HCEC 1CT (cell line): ENCODE data around the gene IFI27.
A peak's percentile ranks its signal among the peaks of the same experiment; 100 is the strongest.
"Not testable (repeated sequence)": the region's sequence is repeated elsewhere in the genome, so short reads cannot be mapped to it uniquely, and the experiment has no call there.

Experiments
- DNase-seq: peaks from one replicate; pipeline ENCODE4 v3.0.0-alpha.2; 2017

Gene IFI27

GRCh38 chr14:94126800-94127199 lies 16.3 kb downstream of the IFI27 start:
- no peak for DNase-seq

DNA sequence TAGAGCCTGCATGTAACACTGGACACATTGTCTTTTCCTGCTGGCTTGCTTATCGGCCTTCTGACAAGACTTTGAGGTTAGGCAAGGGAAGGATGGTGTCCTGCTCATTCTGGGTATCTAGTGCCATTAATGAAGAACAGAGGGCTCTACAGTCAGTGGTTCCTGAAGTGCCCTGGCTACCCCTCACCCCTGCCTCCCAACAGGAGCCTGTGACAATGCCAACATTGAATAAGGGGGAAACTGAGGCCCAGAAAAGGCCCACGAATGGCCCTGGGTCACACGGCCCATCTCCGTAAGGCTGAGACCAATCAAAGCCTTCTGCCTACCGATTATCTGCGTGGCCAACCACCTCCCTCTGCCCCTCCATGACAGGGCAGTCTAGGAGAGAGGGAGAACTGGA lies 16.8 kb downstream of the IFI27 start:
- no peak for DNase-seq

GRCh38 chr14:94128216-94128839 lies 17.8 kb downstream of the IFI27 start:
- no peak for DNase-seq

DNA sequence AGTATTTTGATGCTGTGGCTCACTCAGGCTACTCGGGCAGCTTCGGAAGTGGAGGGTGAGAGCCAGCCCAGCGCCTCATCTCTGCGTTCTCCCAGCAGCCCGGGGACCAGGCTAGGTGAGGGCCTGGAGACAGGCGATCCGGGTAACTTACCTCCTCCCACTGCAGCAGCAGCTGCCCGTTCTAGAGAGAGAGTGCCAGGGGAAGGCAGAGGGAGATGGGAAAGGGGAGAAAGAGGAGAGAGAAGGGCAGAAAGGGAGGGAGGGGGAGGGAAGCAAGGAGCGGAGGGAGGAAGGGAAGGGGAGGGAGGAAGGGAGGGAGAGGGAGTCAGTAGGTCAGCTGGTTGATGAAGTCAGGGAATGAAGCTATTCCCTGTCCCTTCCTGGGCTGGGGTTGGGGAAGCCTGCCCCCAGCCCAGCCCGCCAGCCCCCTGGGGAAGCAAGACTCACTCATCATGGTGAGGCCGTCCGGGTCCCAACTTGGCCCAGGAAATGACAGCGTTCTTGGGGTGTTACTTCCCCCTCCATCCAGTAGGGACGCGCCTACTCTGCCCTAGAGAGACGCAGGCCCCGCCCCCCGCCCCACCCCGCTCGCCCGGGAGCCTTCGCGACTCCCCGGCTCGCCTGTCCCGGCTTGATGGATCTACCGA lies 18.7 kb downstream of the IFI27 start, which contains the start of gene IFI27L2:
Gene IFI27L2 (minus strand): TSS at position 494 of the 647 bp plus-strand sequence. CDS start 40 bp downstream, at position 454.
- DNase-seq = peak; percentile 85

DNA sequence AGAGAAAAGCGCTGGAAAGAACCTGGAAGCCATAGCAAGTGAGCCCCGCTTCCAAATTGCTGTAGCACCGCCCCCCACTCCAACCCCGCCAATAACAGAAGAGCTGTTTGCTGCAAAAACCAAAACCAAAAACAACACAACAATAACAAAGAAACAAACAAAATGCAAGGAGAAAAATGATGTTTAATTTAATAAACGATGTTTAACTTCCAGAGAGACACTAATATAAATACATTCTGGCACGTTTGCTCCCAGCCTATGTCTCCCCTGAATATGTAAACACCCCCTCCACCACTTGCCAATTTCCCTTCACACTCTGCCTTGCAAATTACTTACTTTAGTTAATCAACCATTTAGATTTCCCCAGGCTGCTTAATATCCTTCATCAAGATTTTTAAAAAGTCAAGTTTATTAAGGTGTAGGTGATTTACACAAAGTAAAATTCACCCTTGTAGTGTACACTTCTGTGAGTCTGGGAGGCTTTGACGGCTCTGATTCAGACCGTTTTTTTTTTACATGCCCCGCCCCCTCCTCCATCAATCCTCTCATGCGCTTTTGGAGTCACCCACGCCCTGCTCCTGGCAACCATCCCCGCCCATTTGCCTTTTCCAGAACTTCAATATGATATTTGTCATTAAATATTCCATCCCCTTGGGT lies 19.4 kb downstream of the IFI27 start:
- peak; percentile 43 for DNase-seq

DNA sequence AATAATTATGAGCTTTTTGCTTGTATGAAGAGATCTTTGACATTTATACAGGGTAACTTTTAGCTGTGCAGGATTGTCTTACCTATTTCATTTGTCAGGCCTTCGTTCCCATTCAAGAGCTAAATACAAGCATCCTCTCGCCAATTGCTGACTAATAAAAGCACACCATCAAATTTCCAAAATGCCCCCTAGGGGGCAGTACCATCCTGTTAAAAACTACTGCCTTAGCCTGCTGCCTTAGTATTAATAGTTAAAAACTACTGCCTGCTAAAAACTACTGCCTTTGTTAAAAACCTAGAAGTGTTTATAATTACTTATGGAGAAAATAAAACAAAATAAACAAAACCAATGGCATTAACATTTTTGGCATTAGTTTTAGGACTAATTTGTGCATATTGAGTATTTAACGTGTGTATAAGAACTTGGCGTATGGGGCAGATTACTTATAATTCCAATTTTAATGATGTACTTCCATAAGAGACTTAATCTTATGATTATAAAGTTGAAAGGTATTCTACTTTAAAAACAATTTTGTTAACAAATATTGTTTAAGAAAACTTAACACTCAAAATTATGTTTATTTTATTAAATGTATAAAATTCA lies 21.9 kb downstream of the IFI27 start:
- peak; percentile 59 for DNase-seq

GRCh38 chr14:94135476-94135875 lies 24.9 kb downstream of the IFI27 start:
- DNase-seq = no peak

DNA sequence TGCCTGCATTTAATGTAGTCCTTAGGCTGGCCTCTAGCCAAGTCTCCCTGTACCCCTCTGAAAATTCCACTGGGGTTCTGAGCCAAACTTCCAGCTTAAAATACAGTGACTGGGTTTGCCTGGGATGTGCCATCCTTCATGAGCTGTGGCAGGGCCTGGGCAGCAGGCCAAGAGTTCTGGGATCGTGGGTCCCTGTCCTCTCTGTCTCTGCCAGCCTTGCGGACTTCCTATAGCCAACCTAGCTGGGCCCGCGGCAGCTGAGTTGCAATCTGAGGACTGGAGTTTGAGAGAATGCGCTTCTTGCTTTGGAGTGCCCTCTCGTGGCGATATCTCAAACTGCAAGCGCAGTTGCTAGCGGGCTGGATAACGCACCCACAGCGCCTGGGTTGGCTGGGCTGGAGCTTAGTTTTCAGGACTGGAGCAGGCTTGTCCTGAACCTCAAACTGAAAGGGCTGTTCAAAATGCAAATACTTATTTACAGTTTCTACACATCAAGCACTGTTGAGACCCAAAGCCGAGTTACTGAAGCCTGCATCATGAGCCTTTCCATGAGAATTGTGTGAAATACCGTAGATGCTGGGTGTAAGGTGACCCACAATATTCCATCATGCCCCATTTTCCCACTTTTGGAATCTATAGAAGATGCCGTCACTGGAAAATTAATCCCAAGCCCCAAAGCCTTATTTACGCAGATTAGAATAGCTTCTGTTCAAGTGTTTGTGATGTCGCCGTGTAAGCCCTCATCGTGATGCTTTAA lies 26.2 kb downstream of the IFI27 start:
- peak; percentile 67 for DNase-seq

- DNase-seq = no peak
Observed at GRCh38 chr14:94138251-94138650, 27.7 kb downstream of the IFI27 start.

DNA sequence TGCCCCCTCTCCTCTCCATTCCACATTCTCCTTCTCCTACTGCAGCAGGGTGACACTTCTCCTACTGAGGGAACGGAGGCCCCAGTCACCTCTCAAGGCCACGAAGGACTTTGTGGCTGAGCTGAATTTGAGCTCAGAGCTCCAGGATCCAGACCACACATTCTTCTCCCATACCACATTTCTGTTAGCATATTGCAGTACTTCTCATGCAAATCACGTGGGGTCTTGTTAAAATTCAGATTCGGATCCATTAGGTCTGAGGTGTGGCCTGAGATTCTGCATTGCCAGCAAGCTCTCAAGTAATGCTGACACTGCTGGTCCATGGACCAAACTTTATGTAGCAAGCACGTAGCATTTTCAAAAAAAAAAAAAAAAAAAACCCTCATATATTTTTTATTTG lies 28.5 kb downstream of the IFI27 start:
- no peak for DNase-seq

GRCh38 chr14:94139421-94139820 lies 28.9 kb downstream of the IFI27 start:
- no peak for DNase-seq

- no peak for DNase-seq
Observed at GRCh38 chr14:94142247-94142646, 31.7 kb downstream of the IFI27 start.

DNA sequence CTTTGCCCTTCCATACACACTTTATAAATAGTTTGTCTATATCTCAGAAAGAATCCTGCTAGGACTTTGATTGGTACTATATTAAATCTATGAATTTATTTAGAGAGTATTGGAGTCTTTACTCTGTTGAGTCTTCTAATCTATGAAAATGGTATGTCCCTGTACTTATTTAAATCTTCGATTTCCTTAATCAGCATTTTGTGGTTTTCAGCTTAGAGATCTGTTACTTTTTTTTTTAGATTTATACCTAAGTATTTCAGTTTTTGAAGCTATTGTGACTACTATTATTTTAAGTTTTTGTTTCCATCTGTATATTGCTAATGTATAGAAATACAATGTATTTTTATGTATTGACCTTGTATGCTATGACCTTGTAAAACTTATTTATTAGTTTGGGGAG lies 32.3 kb downstream of the IFI27 start:
- no peak for DNase-seq

DNA sequence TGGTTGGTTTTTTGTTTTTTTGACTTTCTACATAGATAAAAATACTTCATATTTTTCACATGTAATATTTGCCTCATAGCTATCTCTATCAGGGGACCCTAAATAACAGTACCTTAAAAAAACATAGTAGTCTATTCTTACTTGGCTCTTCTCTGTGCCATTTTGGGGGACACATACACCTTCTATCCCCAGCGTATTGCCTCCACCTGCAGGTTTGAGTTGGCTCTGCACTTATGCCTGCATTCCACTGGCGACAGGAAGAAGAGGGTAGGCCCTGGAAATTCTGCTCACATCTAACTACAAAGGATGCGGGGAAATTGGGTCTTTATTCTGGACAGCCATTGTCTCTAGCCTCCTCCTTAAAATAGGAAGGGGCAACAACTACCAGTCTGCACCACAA lies 32.7 kb downstream of the IFI27 start:
- no peak for DNase-seq

- no peak for DNase-seq
Observed at GRCh38 chr14:94143711-94144110, 33.2 kb downstream of the IFI27 start.

DNA sequence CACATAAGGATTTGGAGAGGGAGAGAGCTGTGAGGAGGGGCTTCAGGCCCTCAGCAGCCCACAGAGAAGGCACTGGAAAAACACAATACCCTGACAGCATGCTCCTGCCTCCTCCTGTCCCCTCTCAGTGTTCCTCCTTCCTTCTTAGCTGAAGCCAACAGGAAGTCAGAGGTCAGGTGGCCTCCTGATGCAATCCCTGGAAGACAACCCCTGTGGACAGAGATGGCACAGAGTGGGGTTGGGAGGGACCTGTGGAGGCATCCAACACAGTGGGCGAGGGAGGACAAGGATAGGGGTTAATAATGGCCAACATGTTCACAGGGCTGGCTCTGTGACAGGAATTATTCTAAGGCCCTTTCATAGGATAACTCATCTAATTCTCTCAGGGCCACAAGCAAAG lies 34.2 kb downstream of the IFI27 start:
- no peak for DNase-seq

DNA sequence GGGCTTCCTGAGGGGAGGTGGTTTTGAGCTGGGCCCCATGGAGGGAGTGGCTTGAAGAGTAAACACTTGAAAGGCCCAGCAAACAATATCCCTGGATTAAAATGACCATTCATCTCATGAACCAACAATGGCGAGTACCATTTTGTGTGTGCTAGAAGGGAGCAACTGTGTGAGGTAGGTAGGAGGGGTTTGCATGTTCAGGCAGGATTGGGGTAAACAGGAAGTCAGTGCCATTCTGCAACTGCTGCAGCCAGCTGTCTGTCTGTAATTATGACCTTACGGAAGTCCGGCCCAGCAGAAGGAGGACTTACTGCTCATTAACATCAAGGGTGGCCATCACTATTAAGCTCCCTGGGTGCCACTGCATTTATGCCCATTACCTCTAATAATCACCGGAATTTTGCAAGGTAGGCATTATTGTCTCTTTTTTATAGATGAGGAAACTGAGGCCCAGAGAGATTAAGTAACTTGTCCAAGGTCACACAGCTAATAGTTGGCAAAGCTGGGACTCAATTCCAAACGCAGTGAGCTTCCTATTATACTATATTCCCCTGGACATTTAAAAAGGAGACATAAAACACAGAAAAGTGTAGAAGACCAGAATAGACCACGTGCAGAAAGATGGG lies 35.5 kb downstream of the IFI27 start:
- peak; percentile 27 for DNase-seq

DNA sequence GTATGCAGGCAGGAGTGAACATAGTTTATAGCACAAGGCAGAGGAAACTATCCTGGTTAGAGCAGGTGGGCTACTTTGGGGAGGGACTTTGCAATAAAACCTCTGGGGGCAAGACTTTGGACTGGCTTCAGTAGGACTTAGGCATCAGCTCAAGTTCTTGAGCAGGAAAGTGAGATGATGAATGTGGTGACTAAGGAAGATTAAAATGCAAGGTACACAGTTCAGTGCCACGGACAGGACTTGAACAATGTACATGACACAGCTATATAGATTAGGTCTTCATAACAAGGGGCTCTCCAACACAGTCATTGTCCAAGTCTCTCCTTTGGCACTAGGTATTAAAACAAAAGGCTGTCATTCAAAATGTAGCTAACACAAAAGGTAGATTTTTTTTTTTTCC lies 42.1 kb downstream of the IFI27 start:
- DNase-seq = no peak

- no peak for DNase-seq
Observed at GRCh38 chr14:94153750-94154342, 43.3 kb downstream of the IFI27 start.

- not testable (repeated sequence) for DNase-seq
Observed at GRCh38 chr14:94156143-94156542, 45.6 kb downstream of the IFI27 start.

- no peak for DNase-seq
Observed at GRCh38 chr14:94157197-94157596, 46.7 kb downstream of the IFI27 start.

GRCh38 chr14:94158239-94158883 lies 47.8 kb downstream of the IFI27 start:
- DNase-seq = no peak
